Measurements from ENCODE around the gene PRKG1. TPM values are rescaled to one million over a fixed set of nuclear protein-coding genes. Genes with fewer than 3 reads are reported as not detected.

The PRKG1 gene
- total RNA-seq, 2 donors from 2014 or later = 1.3 to 2.7 TPM

- peaks cover 13% of the 10 kb centered on the region for H3K9me3 Mint-ChIP-seq
- Histone ChIP-seq H3K36me3 (ENCODE audit: control insufficient read depth, insufficient read depth, low read length) (no peaks in the 10 kb centered on the region), H3K27me3 (ENCODE audit: control insufficient read depth, insufficient read depth, low read length, poor library complexity, severe bottlenecking) (peaks cover 57% of the 10 kb centered on the region), H3K4me1 (ENCODE audit: control insufficient read depth, insufficient read depth, low read length) (no peaks in the 10 kb centered on the region), H3K9ac (ENCODE audit: extremely low read depth, low read length, poor library complexity, severe bottlenecking) (no peak overlapping the region), H3K27ac (ENCODE audit: low read depth, low read length) (no peak overlapping the region), H3K9me3 (ENCODE audit: control insufficient read depth, low read length) (peaks cover 17% of the 10 kb centered on the region), H3K4me3 (ENCODE audit: low read length) (no peak overlapping the region)
- TF ChIP-seq CTCF (conservative IDR thresholded peaks at IDR 0.05) = no peak
- H3K4me1 Mint-ChIP-seq = peaks cover 2% of the 10 kb centered on the region
- H3K27ac Mint-ChIP-seq = no peak overlapping the region
- H3K27me3 Mint-ChIP-seq (ENCODE audit: insufficient read depth) = peaks cover 53% of the 10 kb centered on the region
- DNase-seq = no peak
- peaks cover 3% of the 10 kb centered on the region for H3K36me3 Mint-ChIP-seq (ENCODE audit: low read depth)
- H3K4me3 Mint-ChIP-seq = no peak overlapping the region
Measured at GRCh38 chr10:51852297-51852696, 778.0 kb downstream of the PRKG1 start.

DNA sequence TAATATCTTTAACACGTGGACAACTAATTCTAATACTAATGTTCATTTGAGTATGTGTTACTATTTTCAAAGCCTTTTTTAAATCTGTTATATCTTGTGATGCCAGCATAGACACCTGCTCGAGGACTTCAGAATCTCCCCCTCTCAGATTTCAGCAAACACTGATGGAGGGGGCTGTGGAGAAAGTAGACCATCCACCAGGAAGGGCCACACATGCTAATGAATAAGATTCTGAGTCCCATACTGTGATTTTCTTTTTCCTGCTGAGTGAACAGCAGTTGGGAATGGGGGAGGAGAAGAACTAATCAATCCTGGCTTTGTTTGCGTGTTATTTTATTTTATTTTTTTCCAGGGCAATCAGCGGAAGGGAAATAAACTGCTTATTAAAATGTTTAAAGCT, 783.0 kb downstream of the PRKG1 start:
- Histone ChIP-seq H3K27me3 (ENCODE audit: control insufficient read depth, insufficient read depth, low read length, poor library complexity, severe bottlenecking) (peaks cover 89% of the 10 kb centered on the region), H3K36me3 (ENCODE audit: control insufficient read depth, insufficient read depth, low read length) (no peaks in the 10 kb centered on the region), H3K4me3 (ENCODE audit: low read length) (no peak overlapping the region), H3K9ac (ENCODE audit: extremely low read depth, low read length, poor library complexity, severe bottlenecking) (no peak overlapping the region), H3K27ac (ENCODE audit: low read depth, low read length) (no peak overlapping the region), H3K4me1 (ENCODE audit: control insufficient read depth, insufficient read depth, low read length) (peaks cover 3% of the 10 kb centered on the region), H3K9me3 (ENCODE audit: control insufficient read depth, low read length) (peaks cover 17% of the 10 kb centered on the region)
- peaks cover 3% of the 10 kb centered on the region for H3K36me3 Mint-ChIP-seq (ENCODE audit: low read depth)
- H3K4me1 Mint-ChIP-seq = peaks cover 13% of the 10 kb centered on the region
- 38 to 53% methylated on average over 2 to 3 of the region's 4 CpGs for WGBS, 2 experiments (ENCODE audit: insufficient coverage in 1 of 2, insufficient read length in 1 of 2)
- TF ChIP-seq CTCF (conservative IDR thresholded peaks at IDR 0.05) = no peak
- no peak overlapping the region for H3K27ac Mint-ChIP-seq
- no peak for DNase-seq
- no peak overlapping the region for H3K4me3 Mint-ChIP-seq
- peaks cover 13% of the 10 kb centered on the region for H3K9me3 Mint-ChIP-seq
- H3K27me3 Mint-ChIP-seq (ENCODE audit: insufficient read depth) = peaks cover 93% of the 10 kb centered on the region

DNA sequence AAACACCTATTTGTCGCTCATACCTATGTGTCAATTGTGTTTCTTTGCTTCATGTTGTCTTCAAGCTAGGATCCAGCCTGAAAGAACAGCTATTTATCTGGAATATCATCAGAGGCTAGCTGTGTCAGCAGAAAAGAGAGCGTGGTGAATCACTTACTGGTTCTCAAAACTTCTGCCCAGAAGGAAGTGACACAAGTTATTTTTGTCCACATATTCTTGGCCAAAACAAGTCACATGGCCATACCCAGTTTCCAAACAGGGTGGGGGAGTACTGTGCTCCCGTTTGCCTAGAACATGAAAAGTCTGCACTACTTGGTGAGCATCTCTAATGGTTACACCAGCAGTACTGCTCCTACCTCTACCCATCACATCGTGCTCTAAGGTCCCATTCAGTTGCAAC, 786.0 kb downstream of the PRKG1 start:
- peaks cover 10% of the 10 kb centered on the region for H3K9me3 Mint-ChIP-seq
- H3K4me1 Mint-ChIP-seq = peaks cover 13% of the 10 kb centered on the region
- no peak for TF ChIP-seq CTCF (conservative IDR thresholded peaks at IDR 0.05)
- no peak for DNase-seq
- H3K27ac ChIP-seq (ENCODE audit: low read depth, low read length) = no peak overlapping the region
- H3K36me3 ChIP-seq (ENCODE audit: control insufficient read depth, insufficient read depth, low read length) = no peaks in the 10 kb centered on the region
- no peak overlapping the region for H3K4me3 Mint-ChIP-seq
- peaks cover 3% of the 10 kb centered on the region for H3K36me3 Mint-ChIP-seq (ENCODE audit: low read depth)
- H3K4me1 ChIP-seq (ENCODE audit: control insufficient read depth, insufficient read depth, low read length) = peaks cover 3% of the 10 kb centered on the region
- H3K27me3 ChIP-seq (ENCODE audit: control insufficient read depth, insufficient read depth, low read length, poor library complexity, severe bottlenecking) = peaks cover 89% of the 10 kb centered on the region
- H3K4me3 ChIP-seq (ENCODE audit: low read length) = no peak overlapping the region
- 88 to 92% methylated on average over 2 to 4 of the region's 4 CpGs for WGBS, 2 experiments (ENCODE audit: insufficient coverage in 1 of 2, insufficient read length in 1 of 2)
- no peak overlapping the region for H3K9ac ChIP-seq (ENCODE audit: extremely low read depth, low read length, poor library complexity, severe bottlenecking)
- peaks cover 87% of the 10 kb centered on the region for H3K27me3 Mint-ChIP-seq (ENCODE audit: insufficient read depth)
- no peak overlapping the region for H3K27ac Mint-ChIP-seq
- peaks cover 12% of the 10 kb centered on the region for H3K9me3 ChIP-seq (ENCODE audit: control insufficient read depth, low read length)
